DOHH2 (cell line): ENCODE measurements around the gene HIVEP1.

Experiments used
- EZH2phosphoT487 ChIP-seq: fragments of 200-600 bp; sonication (generic); IDR thresholded peaks from 2 replicates; pipeline ENCODE4 v1.6.1; 2017; ENCODE audit warnings: borderline replicate concordance, mild to moderate bottlenecking, antibody characterized with exemption, low read length, moderate library complexity, mixed read lengths
- TF ChIP-seq, protein P1 (sequence below): fragments of 200-600 bp; sonication (generic); IDR thresholded peaks from one replicate; pipeline ENCODE4 v1.5.1; 2014; ENCODE audit warnings: antibody characterized with exemption, mild to moderate bottlenecking, low read depth, low read length; ENCODE audit not compliant: poor library complexity, severe bottlenecking

DNA sequence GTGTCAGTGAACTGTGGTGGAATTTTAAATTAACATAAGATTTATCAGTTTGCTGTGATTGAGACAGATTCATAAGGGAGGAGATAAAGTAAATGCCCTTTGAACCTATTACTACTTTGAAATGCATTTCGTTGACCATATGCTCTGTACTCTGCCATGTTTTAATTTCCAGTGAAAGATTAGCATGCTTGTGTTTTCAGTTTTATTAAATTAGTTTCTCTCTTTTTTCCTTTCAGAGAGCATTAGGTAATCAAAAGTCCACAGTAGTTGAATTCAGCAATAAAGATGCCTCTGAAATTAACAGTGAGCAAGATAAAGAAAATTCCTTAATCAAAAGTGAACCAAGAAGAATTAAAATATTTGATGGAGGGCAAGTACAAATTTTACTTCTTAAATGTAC is 117.4 kb downstream of the HIVEP1 start:
- TF ChIP-seq, protein P1, sequence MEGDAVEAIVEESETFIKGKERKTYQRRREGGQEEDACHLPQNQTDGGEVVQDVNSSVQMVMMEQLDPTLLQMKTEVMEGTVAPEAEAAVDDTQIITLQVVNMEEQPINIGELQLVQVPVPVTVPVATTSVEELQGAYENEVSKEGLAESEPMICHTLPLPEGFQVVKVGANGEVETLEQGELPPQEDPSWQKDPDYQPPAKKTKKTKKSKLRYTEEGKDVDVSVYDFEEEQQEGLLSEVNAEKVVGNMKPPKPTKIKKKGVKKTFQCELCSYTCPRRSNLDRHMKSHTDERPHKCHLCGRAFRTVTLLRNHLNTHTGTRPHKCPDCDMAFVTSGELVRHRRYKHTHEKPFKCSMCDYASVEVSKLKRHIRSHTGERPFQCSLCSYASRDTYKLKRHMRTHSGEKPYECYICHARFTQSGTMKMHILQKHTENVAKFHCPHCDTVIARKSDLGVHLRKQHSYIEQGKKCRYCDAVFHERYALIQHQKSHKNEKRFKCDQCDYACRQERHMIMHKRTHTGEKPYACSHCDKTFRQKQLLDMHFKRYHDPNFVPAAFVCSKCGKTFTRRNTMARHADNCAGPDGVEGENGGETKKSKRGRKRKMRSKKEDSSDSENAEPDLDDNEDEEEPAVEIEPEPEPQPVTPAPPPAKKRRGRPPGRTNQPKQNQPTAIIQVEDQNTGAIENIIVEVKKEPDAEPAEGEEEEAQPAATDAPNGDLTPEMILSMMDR, result no peak
- no peak for TF ChIP-seq EZH2phosphoT487
